Smooth muscle cell (in vitro differentiated cells): ENCODE data around the gene QDPR. TPM values are rescaled to one million over a fixed set of nuclear protein-coding genes. Genes with fewer than 3 reads are reported as not detected.

Source experiments
- DNase-seq: peaks from one replicate; lab custom pipeline; 2025; ENCODE audit not compliant: unreplicated experiment; lab: John Stamatoyannopoulos, UW
- H2AFZ ChIP-seq: fragments of 200-600 bp; sonication (generic); 2 replicates; pipeline ENCODE4 v1.6.0; 2016; ENCODE audit warnings: antibody characterized with exemption, low read depth, mild to moderate bottlenecking
- H3F3A ChIP-seq: fragments of 200-600 bp; sonication (generic); 2 replicates; pipeline ENCODE4 v1.6.0; 2017; ENCODE audit warnings: antibody characterized with exemption, low read depth
- H3K27ac ChIP-seq: fragments of 200-600 bp; sonication (generic); 2 replicates; pipeline ENCODE4 v1.5.1; 2016; ENCODE audit warnings: low read depth, mild to moderate bottlenecking
- H3K27me3 ChIP-seq: fragments of 200-600 bp; sonication (generic); 2 replicates; pipeline ENCODE4 v1.6.1; 2016; ENCODE audit warnings: low read depth, mild to moderate bottlenecking
- H3K36me3 ChIP-seq: fragments of 200-600 bp; sonication (generic); 2 replicates; pipeline ENCODE4 v1.5.1; 2016; ENCODE audit warnings: low read depth
- H3K4me1 ChIP-seq: fragments of 200-600 bp; sonication (generic); 2 replicates; pipeline ENCODE4 v1.5.1; 2016; ENCODE audit warnings: low read depth
- H3K4me2 ChIP-seq: fragments of 200-600 bp; sonication (generic); 2 replicates; pipeline ENCODE4 v1.6.0; 2016; ENCODE audit warnings: mild to moderate bottlenecking
- H3K4me3 ChIP-seq: fragments of 200-600 bp; sonication (generic); 2 replicates; pipeline ENCODE4 v1.5.1; 2016; ENCODE audit warnings: mild to moderate bottlenecking
- H3K79me2 ChIP-seq: fragments of 200-600 bp; sonication (generic); 2 replicates; pipeline ENCODE4 v1.6.0; 2016; ENCODE audit warnings: low read depth, mild to moderate bottlenecking
- H3K9ac ChIP-seq: fragments of 200-600 bp; sonication (generic); 2 replicates; pipeline ENCODE4 v1.6.0; 2016; ENCODE audit warnings: low read depth
- H3K9me3 ChIP-seq: fragments of 200-600 bp; sonication (generic); replicated peaks from 2 replicates; pipeline ENCODE4 v1.5.1; 2016; ENCODE audit warnings: low read depth
- H4K20me1 ChIP-seq: fragments of 200-600 bp; sonication (generic); 2 replicates; pipeline ENCODE4 v1.6.0; 2016; ENCODE audit warnings: low read depth
- CTCF ChIP-seq: fragments of 200-600 bp; sonication (generic); IDR thresholded peaks from 2 replicates; pipeline ENCODE4 v1.5.1; 2017; ENCODE audit warnings: borderline replicate concordance, mild to moderate bottlenecking, antibody characterized with exemption; ENCODE audit not compliant: insufficient read depth, poor library complexity, severe bottlenecking
- WGBS: methylation state at CpG from one replicate; pipeline ENCODE4 v1.1.7; 2016; ENCODE audit warnings: low lambda C conversion rate; 5-methylcytosine and 5-hydroxymethylcytosine counted together
- polyA plus RNA-seq: library from polyadenylated mRNA; unstranded; fragments of >200 nt; fragmentation: Nextera tagmentation; extraction: Ambion mirVana; gene quantifications from 2 replicates; pipeline ENCODE4 v1.2.1, GENCODE V29; 2016
- total RNA-seq: library from RNA; depleted of rRNA; stranded (reverse); fragments of >200 nt; gene quantifications from 2 replicates; pipeline ENCODE4 v1.2.3, GENCODE V29; 2014

The QDPR gene
- total and polyA plus RNA-seq, 2 experiments from 2014 or later: 27.5 to 34.8 TPM

- no peak for TF ChIP-seq CTCF
- peaks cover 17% of the 10 kb centered on the region for H3K27me3 ChIP-seq
- no peak overlapping the region for H3K27ac ChIP-seq
- no peaks in the 10 kb centered on the region for H3K4me1 ChIP-seq
- no peak overlapping the region for H3K4me3 ChIP-seq
- H2AFZ ChIP-seq: no peak overlapping the region
- DNase-seq: no peak
- no peaks in the 10 kb centered on the region for H3F3A ChIP-seq
- 91% methylated on average over 10 of the region's 10 CpGs for WGBS
- H3K4me2 ChIP-seq: no peak overlapping the region
- no peaks in the 10 kb centered on the region for H3K79me2 ChIP-seq
- H4K20me1 ChIP-seq: no peaks in the 10 kb centered on the region
- no peaks in the 10 kb centered on the region for H3K9me3 ChIP-seq
- H3K9ac ChIP-seq: no peak overlapping the region
- no peaks in the 10 kb centered on the region for H3K36me3 ChIP-seq
Measured at GRCh38 chr4:17528551-17529165, 16.8 kb upstream of the QDPR start.

GRCh38 chr4:17526695-17527477 is 15.0 kb upstream of the QDPR start:
- H3K79me2 ChIP-seq: no peaks in the 10 kb centered on the region
- no peak for TF ChIP-seq CTCF
- H3K36me3 ChIP-seq: no peaks in the 10 kb centered on the region
- H3K27me3 ChIP-seq: peaks cover 17% of the 10 kb centered on the region
- no peaks in the 10 kb centered on the region for H3K4me1 ChIP-seq
- 91% methylated on average over 27 of the region's 27 CpGs for WGBS
- H3K4me3 ChIP-seq: no peak overlapping the region
- no peak overlapping the region for H3K27ac ChIP-seq
- H3F3A ChIP-seq: no peaks in the 10 kb centered on the region
- H3K9me3 ChIP-seq: no peaks in the 10 kb centered on the region
- H3K9ac ChIP-seq: no peak overlapping the region
- H2AFZ ChIP-seq: no peak overlapping the region
- no peaks in the 10 kb centered on the region for H4K20me1 ChIP-seq
- no peak overlapping the region for H3K4me2 ChIP-seq
- DNase-seq: no peak

- Histone ChIP-seq H3K36me3 (no peaks in the 10 kb centered on the region), H2AFZ (no peak overlapping the region), H3K4me1 (no peaks in the 10 kb centered on the region), H3K9ac (no peak overlapping the region), H3K79me2 (no peaks in the 10 kb centered on the region), H3K9me3 (no peaks in the 10 kb centered on the region), H3K4me2 (no peak overlapping the region), H3K4me3 (no peak overlapping the region), H3K27ac (no peak overlapping the region), H3K27me3 (peaks cover 17% of the 10 kb centered on the region), H3F3A (no peaks in the 10 kb centered on the region), H4K20me1 (no peaks in the 10 kb centered on the region)
- TF ChIP-seq CTCF: no peak
- 56% methylated on average over 2 of the region's 2 CpGs for WGBS
- no peak for DNase-seq
Measured at GRCh38 chr4:17523662-17524061, 11.8 kb upstream of the QDPR start.
